SK-N-SH (cell line): ENCODE results near the gene TTC23L.

Experiments
- NFIC ChIP-seq: IDR thresholded peaks from 2 replicates; pipeline ENCODE4 v1.4.0; 2012; ENCODE audit warnings: borderline replicate concordance
- RFX5 ChIP-seq: IDR thresholded peaks from 2 replicates; pipeline ENCODE4 v1.6.1; 2012; ENCODE audit warnings: mild to moderate bottlenecking, improper control_type of control experiment, low read length
- TF ChIP-seq, protein P1 (sequence below): fragments of 200-600 bp; sonication (generic); IDR thresholded peaks from 2 replicates; pipeline ENCODE4 v1.6.1; 2017; ENCODE audit warnings: antibody characterized with exemption, mild to moderate bottlenecking, moderate library complexity

DNA sequence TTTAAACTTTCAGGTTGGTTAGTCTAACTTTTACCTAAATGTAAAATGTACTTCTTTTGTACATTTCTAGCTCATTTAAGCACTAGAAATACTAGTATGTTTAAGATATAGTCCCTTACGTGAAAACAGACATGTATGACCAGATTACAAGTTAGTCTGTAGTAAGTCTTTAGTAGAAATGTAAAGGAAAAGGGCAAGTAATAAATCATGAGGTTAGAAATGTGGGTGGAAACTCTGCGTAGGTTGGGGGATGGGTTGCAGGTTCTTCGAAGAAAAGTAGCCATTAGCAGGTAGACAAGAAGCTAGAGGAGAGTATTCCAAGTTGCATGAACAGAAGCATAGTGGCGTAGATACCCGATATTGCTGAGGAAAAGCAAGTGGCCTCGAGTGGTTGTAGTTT is 53.5 kb downstream of the TTC23L start:
- TF ChIP-seq NFIC, result no peak
- TF ChIP-seq, protein P1, sequence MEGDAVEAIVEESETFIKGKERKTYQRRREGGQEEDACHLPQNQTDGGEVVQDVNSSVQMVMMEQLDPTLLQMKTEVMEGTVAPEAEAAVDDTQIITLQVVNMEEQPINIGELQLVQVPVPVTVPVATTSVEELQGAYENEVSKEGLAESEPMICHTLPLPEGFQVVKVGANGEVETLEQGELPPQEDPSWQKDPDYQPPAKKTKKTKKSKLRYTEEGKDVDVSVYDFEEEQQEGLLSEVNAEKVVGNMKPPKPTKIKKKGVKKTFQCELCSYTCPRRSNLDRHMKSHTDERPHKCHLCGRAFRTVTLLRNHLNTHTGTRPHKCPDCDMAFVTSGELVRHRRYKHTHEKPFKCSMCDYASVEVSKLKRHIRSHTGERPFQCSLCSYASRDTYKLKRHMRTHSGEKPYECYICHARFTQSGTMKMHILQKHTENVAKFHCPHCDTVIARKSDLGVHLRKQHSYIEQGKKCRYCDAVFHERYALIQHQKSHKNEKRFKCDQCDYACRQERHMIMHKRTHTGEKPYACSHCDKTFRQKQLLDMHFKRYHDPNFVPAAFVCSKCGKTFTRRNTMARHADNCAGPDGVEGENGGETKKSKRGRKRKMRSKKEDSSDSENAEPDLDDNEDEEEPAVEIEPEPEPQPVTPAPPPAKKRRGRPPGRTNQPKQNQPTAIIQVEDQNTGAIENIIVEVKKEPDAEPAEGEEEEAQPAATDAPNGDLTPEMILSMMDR, result no peak
- TF ChIP-seq RFX5, result no peak
